ENCODE measurements around the gene ARNT2. TPM values are rescaled to one million over a fixed set of nuclear protein-coding genes. Genes with fewer than 3 reads are reported as not detected.

ARNT2 gene
- total RNA-seq, 1 donor from 2014 or later = 6.4 TPM

DNA sequence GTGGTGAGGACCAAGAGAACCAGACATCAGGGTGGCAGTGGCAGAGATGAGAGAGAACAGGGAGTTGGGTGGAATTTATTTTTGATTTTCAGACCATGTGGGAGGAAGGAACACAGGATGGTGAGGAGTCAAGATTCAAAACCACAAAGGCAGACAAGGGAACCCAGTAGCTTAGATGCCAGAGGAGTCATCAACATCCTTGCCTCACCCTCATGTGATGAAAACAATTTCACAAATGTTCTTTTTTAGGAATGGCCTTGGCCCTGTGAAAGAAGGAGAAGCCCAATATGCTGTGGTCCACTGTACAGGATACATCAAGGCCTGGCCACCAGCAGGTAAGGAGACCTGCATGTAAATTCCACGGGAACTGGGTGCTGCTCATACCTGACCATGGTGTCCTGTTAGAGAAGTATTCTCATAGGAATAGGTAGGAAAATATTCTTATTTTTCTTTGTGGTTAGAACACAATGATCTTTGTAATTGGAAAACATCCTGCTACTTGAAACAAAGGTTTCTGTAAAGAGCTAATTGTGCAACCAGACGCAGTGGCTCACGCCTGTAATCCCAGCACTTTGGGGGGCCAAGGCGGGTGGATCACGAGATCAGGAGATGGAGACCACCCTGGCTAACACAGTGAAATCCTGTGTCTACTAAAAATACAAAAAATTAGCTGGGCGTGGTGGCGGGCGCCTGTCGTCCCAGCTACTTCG, 110.0 kb downstream of the ARNT2 start:
- TF ChIP-seq, protein P1, sequence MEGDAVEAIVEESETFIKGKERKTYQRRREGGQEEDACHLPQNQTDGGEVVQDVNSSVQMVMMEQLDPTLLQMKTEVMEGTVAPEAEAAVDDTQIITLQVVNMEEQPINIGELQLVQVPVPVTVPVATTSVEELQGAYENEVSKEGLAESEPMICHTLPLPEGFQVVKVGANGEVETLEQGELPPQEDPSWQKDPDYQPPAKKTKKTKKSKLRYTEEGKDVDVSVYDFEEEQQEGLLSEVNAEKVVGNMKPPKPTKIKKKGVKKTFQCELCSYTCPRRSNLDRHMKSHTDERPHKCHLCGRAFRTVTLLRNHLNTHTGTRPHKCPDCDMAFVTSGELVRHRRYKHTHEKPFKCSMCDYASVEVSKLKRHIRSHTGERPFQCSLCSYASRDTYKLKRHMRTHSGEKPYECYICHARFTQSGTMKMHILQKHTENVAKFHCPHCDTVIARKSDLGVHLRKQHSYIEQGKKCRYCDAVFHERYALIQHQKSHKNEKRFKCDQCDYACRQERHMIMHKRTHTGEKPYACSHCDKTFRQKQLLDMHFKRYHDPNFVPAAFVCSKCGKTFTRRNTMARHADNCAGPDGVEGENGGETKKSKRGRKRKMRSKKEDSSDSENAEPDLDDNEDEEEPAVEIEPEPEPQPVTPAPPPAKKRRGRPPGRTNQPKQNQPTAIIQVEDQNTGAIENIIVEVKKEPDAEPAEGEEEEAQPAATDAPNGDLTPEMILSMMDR (IDR thresholded peaks at IDR 0.05) = no peak
- Histone ChIP-seq H3K36me3 (no peaks in the 10 kb centered on the region), H3K4me3 (no peak overlapping the region), H3K27me3 (no peaks in the 10 kb centered on the region), H3K9me3 (peaks cover 0 to 12% of the 10 kb centered on the region in 2 donors), H3K4me1 (no peaks in the 10 kb centered on the region), H3K27ac (no peak overlapping the region)
- intact Hi-C loops (cut with DNase I) = no loop called here
- no peak for DNase-seq (ENCODE audit: low spot score in 2 of 2)

- intact Hi-C loops (cut with DNase I) = no loop called here
- no peaks in the 10 kb centered on the region for H3K27me3 ChIP-seq
- H3K27ac ChIP-seq = no peak overlapping the region
- H3K4me3 ChIP-seq = no peak overlapping the region
- no peak for DNase-seq (ENCODE audit: low spot score in 2 of 2)
- H3K4me1 ChIP-seq = no peaks in the 10 kb centered on the region
- peaks cover 0 to 12% of the 10 kb centered on the region in 2 donors for H3K9me3 ChIP-seq
- H3K36me3 ChIP-seq = no peaks in the 10 kb centered on the region
- TF ChIP-seq, protein P1 (IDR thresholded peaks at IDR 0.05) = no peak
Measured at GRCh38 chr15:80517290-80517689, 113.1 kb downstream of the ARNT2 start.

GRCh38 chr15:80518522-80518921, 114.3 kb downstream of the ARNT2 start:
- Histone ChIP-seq H3K27ac (no peak overlapping the region), H3K27me3 (no peaks in the 10 kb centered on the region), H3K4me1 (no peaks in the 10 kb centered on the region), H3K36me3 (no peaks in the 10 kb centered on the region), H3K9me3 (peaks cover 0 to 12% of the 10 kb centered on the region in 2 donors), H3K4me3 (no peak overlapping the region)
- TF ChIP-seq, protein P1 (IDR thresholded peaks at IDR 0.05) = no peak
- no peak for DNase-seq (ENCODE audit: low spot score in 2 of 2)
- intact Hi-C loops (cut with DNase I) = no loop called here

GRCh38 chr15:80523746-80524145, 119.6 kb downstream of the ARNT2 start:
- DNase-seq (ENCODE audit: low spot score in 2 of 2) = no peak
- no peak overlapping the region for H3K4me3 ChIP-seq
- intact Hi-C loops (cut with DNase I) = no loop called here

GRCh38 chr15:80525853-80526252, 121.7 kb downstream of the ARNT2 start:
- TF ChIP-seq, protein P1 (IDR thresholded peaks at IDR 0.05) = no peak
- Histone ChIP-seq H3K4me1 (no peaks in the 10 kb centered on the region), H3K36me3 (no peaks in the 10 kb centered on the region), H3K4me3 (no peak overlapping the region), H3K9me3 (no peaks in the 10 kb centered on the region), H3K27me3 (no peaks in the 10 kb centered on the region), H3K27ac (no peak overlapping the region)
- no peak for DNase-seq (ENCODE audit: low spot score in 2 of 2)
- intact Hi-C loops (cut with DNase I) = no loop called here

More at GRCh38 chr15:80523746-80524145, 119.6 kb downstream of the ARNT2 start:
- Histone ChIP-seq H3K27me3 (no peaks in the 10 kb centered on the region), H3K36me3 (no peaks in the 10 kb centered on the region), H3K27ac (no peak overlapping the region), H3K9me3 (no peaks in the 10 kb centered on the region), H3K4me1 (no peaks in the 10 kb centered on the region)
- TF ChIP-seq, protein P1 (IDR thresholded peaks at IDR 0.05) = no peak
